Upper lobe of right lung (tissue), 1 donor: ENCODE results near the gene SHOC2. TPM values are rescaled to one million over a fixed set of nuclear protein-coding genes. Genes with fewer than 3 reads are reported as not detected.
"Not testable (repeated sequence)": the region's sequence is repeated elsewhere in the genome, so short reads cannot be mapped to it uniquely, and the experiment has no call there.

Source experiments
- ATAC-seq: fragments of 200-7000 bp; cut with Tn5 transposase; one replicate; pipeline ENCODE4 v1.9.1; 2020; ENCODE audit warnings: mild to moderate bottlenecking, moderate library complexity
- DNase-seq: peaks from one replicate; pipeline ENCODE4 v3.0.0-alpha.2; 2020
- H3K27ac ChIP-seq: fragments of 200-600 bp; one replicate; pipeline ENCODE4 v1.8.0; 2022
- H3K27me3 ChIP-seq: fragments of 200-600 bp; one replicate; pipeline ENCODE4 v1.8.0; 2022; ENCODE audit warnings: mild to moderate bottlenecking
- H3K36me3 ChIP-seq: fragments of 200-600 bp; one replicate; pipeline ENCODE4 v1.8.0; 2022
- H3K4me1 ChIP-seq: fragments of 200-600 bp; one replicate; pipeline ENCODE4 v1.8.0; 2022
- H3K4me3 ChIP-seq: fragments of 200-600 bp; one replicate; pipeline ENCODE4 v1.8.0; 2022; ENCODE audit warnings: mild to moderate bottlenecking
- H3K9me3 ChIP-seq: fragments of 200-600 bp; one replicate; pipeline ENCODE4 v1.8.0; 2022
- intact Hi-C: fragments of 100-400 bp; cut with DNase I; formaldehyde crosslinking; loops from one replicate; pipeline ENCODE4 v1.11.0; 2022
- total RNA-seq: library from RNA; stranded (reverse); fragmentation: NEBNext Ultra II Directional; extraction: Animal tissue kit (Norgen Biotek cat#: 25700); gene quantifications from one replicate; pipeline ENCODE4 v1.2.1, GENCODE V29; 2021
- TF ChIP-seq, protein P1 (sequence below): fragments of 200-600 bp; IDR thresholded peaks from one replicate; pipeline ENCODE4 v1.8.0; 2022; ENCODE audit warnings: antibody characterized with exemption
- donor health status: DM: no; HTN: yes; CAD: no; lungs with severe emphysema.

Gene SHOC2
- total RNA-seq, 1 donor from 2014 or later = 58.4 TPM

DNA sequence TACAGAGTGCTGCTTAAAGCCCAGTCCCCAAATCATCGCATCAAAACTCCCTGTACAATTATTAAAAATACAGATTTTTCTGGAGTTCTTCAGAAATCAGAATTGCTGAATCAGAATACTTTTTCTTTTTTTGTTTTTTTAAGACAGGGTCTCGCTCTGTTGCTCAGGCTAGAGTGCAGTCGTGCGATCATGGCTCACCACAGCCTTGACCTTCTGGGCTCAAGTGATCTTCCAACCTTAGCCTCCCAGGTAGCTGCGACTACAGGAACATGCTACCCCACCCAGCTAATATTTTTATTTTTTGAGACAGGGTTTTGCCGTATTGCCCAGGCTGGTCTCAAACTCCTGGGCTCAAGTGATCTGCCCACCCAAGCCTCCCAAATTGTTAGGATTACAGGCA, 4.4 kb upstream of the SHOC2 start:
- DNase-seq (no peak), ATAC-seq (no peak)
- Histone ChIP-seq H3K27me3 (no peaks in the 10 kb centered on the region), H3K27ac (no peak overlapping the region), H3K9me3 (no peaks in the 10 kb centered on the region), H3K36me3 (peaks cover 4% of the 10 kb centered on the region), H3K4me3 (no peak overlapping the region), H3K4me1 (peaks cover 7% of the 10 kb centered on the region)
- TF ChIP-seq, protein P1, sequence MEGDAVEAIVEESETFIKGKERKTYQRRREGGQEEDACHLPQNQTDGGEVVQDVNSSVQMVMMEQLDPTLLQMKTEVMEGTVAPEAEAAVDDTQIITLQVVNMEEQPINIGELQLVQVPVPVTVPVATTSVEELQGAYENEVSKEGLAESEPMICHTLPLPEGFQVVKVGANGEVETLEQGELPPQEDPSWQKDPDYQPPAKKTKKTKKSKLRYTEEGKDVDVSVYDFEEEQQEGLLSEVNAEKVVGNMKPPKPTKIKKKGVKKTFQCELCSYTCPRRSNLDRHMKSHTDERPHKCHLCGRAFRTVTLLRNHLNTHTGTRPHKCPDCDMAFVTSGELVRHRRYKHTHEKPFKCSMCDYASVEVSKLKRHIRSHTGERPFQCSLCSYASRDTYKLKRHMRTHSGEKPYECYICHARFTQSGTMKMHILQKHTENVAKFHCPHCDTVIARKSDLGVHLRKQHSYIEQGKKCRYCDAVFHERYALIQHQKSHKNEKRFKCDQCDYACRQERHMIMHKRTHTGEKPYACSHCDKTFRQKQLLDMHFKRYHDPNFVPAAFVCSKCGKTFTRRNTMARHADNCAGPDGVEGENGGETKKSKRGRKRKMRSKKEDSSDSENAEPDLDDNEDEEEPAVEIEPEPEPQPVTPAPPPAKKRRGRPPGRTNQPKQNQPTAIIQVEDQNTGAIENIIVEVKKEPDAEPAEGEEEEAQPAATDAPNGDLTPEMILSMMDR = no peak
- intact Hi-C loops = no loop called here

DNA sequence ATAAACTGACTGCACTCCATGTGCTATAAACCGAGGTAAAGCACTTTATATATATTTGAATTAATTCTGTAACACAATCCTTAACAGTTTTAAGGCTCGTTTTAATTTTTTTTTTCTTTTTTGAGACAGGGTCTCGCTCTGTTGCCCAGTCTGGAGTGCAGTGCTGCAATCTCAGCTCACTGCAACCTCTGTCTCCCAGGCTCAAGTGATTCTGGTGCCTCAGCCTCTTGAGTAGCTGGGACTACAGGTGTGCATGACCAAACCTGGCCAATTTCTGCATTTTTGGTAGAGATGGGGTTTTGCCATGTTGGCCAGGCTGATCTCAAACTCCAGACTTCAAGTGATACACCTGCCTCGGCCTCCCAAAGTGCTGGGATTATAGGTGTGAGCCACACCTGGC, 3.8 kb upstream of the SHOC2 start:
- H3K27ac ChIP-seq, DNase-seq, intact Hi-C loops, H3K4me1 ChIP-seq, ATAC-seq, H3K27me3 ChIP-seq, H3K36me3 ChIP-seq, H3K4me3 ChIP-seq, H3K9me3 ChIP-seq: not testable (repeated sequence)

DNA sequence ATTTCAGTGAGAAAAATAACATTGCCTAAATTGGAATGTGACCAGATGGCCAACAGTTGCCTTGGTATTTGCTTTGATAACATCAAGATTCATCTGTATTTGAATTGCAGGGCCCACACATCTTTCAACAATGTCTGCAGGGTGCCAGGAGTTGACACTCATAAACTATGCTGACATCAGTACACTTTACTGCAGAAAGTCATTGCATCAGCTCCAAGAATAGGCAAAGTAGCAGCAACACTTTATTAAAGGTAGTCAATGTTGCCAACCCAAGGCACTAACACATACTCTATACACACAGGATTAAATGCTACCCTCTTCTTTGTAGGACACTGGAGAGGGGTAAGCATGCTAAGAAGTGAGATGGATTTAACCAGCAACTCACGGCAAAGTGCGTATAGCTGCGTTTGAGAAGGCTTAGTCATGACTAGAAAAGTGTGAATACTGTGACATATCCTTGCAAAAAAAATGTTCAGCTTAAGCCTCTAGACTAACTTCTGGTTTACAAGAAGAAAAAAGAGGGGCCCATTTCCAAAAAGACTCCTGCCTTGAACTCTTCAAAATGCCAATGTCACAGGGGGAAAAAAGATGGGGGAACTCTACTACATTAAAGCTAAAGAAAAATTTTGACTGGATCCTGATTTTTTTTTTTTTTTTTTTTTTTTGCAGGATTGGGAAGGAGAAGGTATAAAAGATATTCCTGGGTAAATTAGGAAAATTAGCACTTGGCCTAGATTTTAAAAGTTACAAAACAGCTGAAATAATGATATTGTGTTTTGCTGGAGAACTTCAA, 2.7 kb upstream of the SHOC2 start:
- DNase-seq = no peak
- Histone ChIP-seq H3K9me3 (no peaks in the 10 kb centered on the region), H3K4me3 (no peak overlapping the region), H3K27me3 (no peaks in the 10 kb centered on the region), H3K36me3 (no peaks in the 10 kb centered on the region), H3K27ac (no peak overlapping the region), H3K4me1 (peaks cover 16% of the 10 kb centered on the region)
- no peak for ATAC-seq
- intact Hi-C loops = no loop called here
- TF ChIP-seq, protein P1 = no peak

GRCh38 chr10:110918269-110918642, 1.1 kb upstream of the SHOC2 start:
- Histone ChIP-seq H3K4me1 (peaks cover 16% of the 10 kb centered on the region), H3K27me3 (no peaks in the 10 kb centered on the region), H3K27ac (peak overlapping the region; percentile 100), H3K4me3 (peak overlapping the region; percentile 79), H3K9me3 (no peaks in the 10 kb centered on the region), H3K36me3 (no peaks in the 10 kb centered on the region)
- TF ChIP-seq, protein P1 = peak; percentile 22
- no peak for ATAC-seq
- DNase-seq = peak; percentile 99
- intact Hi-C loops = no loop called here

DNA sequence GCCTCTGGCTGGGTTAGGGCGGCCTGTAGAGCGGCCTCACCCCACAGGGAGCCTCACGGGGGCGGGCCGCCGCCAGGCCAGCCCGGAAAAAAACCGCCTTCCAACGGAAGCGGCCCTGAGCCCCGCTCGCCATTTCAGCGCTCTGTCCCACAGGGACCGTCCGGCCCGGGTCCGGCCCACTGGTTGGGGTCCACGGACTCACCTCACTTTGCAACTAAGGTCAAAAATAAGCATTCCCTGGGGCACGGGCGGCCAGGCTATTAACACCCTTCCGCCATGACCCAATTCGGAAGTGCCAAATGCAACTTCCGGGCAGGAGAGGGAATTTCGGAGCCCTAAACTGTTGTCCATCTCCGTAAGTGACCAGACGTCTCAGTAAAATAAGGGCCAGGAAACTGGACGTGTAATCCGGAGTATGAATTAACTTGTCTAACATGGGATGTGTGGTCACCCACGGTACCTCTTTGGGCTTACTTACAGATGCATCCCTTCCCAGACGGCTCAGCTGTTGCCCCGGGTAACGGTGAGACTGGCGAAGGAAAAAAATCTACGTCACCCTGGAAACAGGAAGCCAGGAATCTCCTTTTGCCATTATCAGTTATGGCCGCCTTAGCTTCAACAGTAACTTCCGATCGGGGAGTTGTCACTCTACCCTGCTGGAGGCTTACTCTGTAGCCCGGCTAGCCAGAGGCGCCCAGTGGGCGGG, 608 bp upstream of the SHOC2 start, which contains the start of gene BBIP1:
BBIP1 (minus strand) TSS at position 538 of the 706 bp plus-strand sequence. CDS start 1,023 bp downstream, outside the sequence.
- peaks cover 21% of the 10 kb centered on the region for H3K4me1 ChIP-seq
- no peaks in the 10 kb centered on the region for H3K9me3 ChIP-seq
- peak within 1 kb of the TSS; percentile 79 for H3K4me3 ChIP-seq
- TF ChIP-seq, protein P1 = no peak
- peak within 1 kb of the TSS; percentile 100 for H3K27ac ChIP-seq
- ATAC-seq = peak; percentile 96
- no peaks in the 10 kb centered on the region for H3K27me3 ChIP-seq
- intact Hi-C loops = no loop called here
- no peak for DNase-seq
- H3K36me3 ChIP-seq = no peaks in the 10 kb centered on the region
